Measurements from ENCODE around the gene GIT2. TPM values are rescaled to one million over a fixed set of nuclear protein-coding genes. Genes with fewer than 3 reads are reported as not detected.

GIT2 gene
- total and polyA plus RNA-seq, 12 donors, result 24.3 to 80.9 (median 56.0) TPM

DNA sequence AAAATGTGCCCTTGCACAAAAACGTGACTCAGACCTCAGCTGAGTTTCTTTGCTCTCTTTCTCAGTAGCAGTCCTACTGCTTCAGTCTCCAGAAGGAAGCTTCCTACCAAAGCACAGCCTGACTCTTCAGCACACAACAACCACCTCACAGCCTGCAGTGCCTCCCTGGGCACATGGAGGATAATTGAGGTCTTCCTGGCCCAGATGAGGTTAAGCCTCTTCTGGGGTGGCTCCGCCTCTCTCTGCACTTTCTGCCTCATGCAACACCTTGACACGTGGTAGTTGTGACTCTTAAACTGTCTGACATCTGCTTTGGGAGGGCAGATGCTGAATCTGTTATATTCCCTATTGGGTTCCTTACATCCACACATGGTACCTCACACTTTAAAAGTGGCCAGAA, 33.8 kb downstream of the GIT2 start:
- peaks cover 5 to 19% of the 10 kb centered on the region in 2 donors for H3K4me1 ChIP-seq (replicated peaks in 1 of 2)
- 31 to 71% (median 60%) methylated on average over 1 to 3 of the region's 3 CpGs for WGBS, 4 donors
- no peak overlapping the region for H3K4me3 ChIP-seq
- no peaks in the 10 kb centered on the region for H3K27me3 ChIP-seq
- DNase-seq, result peak in 1 of 7 donors; percentile 7
- no peaks in the 10 kb centered on the region for H3K9me3 ChIP-seq (replicated peaks in 1 of 3)
- no peak for TF ChIP-seq POLR2A (IDR thresholded peaks at IDR 0.05)
- TF ChIP-seq, protein P1, sequence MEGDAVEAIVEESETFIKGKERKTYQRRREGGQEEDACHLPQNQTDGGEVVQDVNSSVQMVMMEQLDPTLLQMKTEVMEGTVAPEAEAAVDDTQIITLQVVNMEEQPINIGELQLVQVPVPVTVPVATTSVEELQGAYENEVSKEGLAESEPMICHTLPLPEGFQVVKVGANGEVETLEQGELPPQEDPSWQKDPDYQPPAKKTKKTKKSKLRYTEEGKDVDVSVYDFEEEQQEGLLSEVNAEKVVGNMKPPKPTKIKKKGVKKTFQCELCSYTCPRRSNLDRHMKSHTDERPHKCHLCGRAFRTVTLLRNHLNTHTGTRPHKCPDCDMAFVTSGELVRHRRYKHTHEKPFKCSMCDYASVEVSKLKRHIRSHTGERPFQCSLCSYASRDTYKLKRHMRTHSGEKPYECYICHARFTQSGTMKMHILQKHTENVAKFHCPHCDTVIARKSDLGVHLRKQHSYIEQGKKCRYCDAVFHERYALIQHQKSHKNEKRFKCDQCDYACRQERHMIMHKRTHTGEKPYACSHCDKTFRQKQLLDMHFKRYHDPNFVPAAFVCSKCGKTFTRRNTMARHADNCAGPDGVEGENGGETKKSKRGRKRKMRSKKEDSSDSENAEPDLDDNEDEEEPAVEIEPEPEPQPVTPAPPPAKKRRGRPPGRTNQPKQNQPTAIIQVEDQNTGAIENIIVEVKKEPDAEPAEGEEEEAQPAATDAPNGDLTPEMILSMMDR (IDR thresholded peaks at IDR 0.05), result no peak
- intact Hi-C loops (cut with DNase I), result no loop called here
- H3K36me3 ChIP-seq (replicated peaks in 1 of 2), result peaks cover 0 to 80% of the 10 kb centered on the region in 2 donors
- peak overlapping the region in 3 of 5 donors; percentile 44 to 63 (median 48) for H3K27ac ChIP-seq

DNA sequence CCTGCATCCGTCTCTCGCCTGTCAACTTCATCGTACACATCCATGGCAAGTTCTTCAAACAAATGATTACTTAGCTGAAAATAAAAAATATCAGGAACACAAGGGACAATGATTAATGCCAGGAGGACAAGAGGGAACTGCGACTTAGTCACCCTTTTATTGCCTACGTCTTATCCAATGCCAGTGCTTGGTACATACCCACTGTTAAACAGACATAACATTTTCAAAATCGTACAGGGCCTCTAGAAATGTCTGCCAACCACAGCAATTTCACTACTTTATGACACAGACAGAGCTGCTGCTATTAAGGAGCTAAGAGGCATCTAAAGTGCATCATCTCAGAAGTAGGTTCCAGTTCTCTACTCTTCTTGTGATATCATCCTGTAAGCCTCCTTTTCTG, 34.6 kb downstream of the GIT2 start:
- H3K27ac ChIP-seq, result peak overlapping the region in 3 of 5 donors; percentile 21 to 63 (median 44)

DNA sequence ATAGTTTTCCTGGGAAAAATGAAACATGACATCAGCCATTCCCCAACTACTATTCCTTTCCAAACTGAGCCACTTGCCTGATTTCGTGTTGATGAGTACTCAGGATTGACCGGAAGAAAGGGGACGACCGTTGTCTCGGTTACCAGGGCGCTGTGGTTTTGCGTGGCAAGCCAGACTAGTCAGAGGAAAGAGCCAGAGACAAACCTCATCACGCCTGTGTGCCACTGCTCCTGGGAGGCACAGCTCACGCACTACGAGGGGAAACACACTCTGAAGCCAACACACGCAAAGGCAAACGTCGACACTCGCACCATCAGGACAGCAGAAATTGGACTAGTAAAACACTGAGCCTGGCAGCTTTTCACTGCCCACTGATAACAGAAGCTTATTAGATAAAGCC, 35.0 kb downstream of the GIT2 start:
- no peak overlapping the region for H3K4me3 ChIP-seq
- DNase-seq, result peak in 1 of 7 donors; percentile 81
- H3K36me3 ChIP-seq (replicated peaks in 1 of 2), result peaks cover 0 to 80% of the 10 kb centered on the region in 2 donors
- intact Hi-C loops (cut with DNase I), result no loop called here
- H3K27ac ChIP-seq, result peak overlapping the region in 2 of 5 donors; percentile 17 to 63
- no peaks in the 10 kb centered on the region for H3K9me3 ChIP-seq (replicated peaks in 1 of 3)
- H3K4me1 ChIP-seq (replicated peaks in 1 of 2), result peaks cover 5 to 19% of the 10 kb centered on the region in 2 donors
- no peaks in the 10 kb centered on the region for H3K27me3 ChIP-seq
- 88 to 90% (median 88%) methylated on average over 13 to 14 of the region's 14 CpGs for WGBS, 4 donors
- TF ChIP-seq POLR2A (IDR thresholded peaks at IDR 0.05), result no peak
- TF ChIP-seq, protein P1 (IDR thresholded peaks at IDR 0.05), result no peak

More for the DNA sequence above, 34.6 kb downstream of the GIT2 start:
- peaks cover 5 to 19% of the 10 kb centered on the region in 2 donors for H3K4me1 ChIP-seq (replicated peaks in 1 of 2)
- no peaks in the 10 kb centered on the region for H3K27me3 ChIP-seq
- 57 to 65% (median 61%) methylated on average over 6 of the region's 6 CpGs for WGBS, 4 donors
- no peaks in the 10 kb centered on the region for H3K9me3 ChIP-seq (replicated peaks in 1 of 3)
- H3K4me3 ChIP-seq, result no peak overlapping the region
- H3K36me3 ChIP-seq (replicated peaks in 1 of 2), result peaks cover 0 to 80% of the 10 kb centered on the region in 2 donors
- DNase-seq, result no peak
- no peak for TF ChIP-seq POLR2A (IDR thresholded peaks at IDR 0.05)
- TF ChIP-seq, protein P1 (IDR thresholded peaks at IDR 0.05), result no peak
- intact Hi-C loops (cut with DNase I), result no loop called here

- H3K9me3 ChIP-seq (replicated peaks in 1 of 3), result no peaks in the 10 kb centered on the region
- intact Hi-C loops (cut with DNase I), result no loop called here
- H3K36me3 ChIP-seq (replicated peaks in 1 of 2), result peaks cover 0 to 80% of the 10 kb centered on the region in 2 donors
- H3K4me1 ChIP-seq (replicated peaks in 1 of 2), result peaks cover 5 to 19% of the 10 kb centered on the region in 2 donors
- TF ChIP-seq, protein P1 (IDR thresholded peaks at IDR 0.05), result no peak
- no peak for TF ChIP-seq POLR2A (IDR thresholded peaks at IDR 0.05)
- no peaks in the 10 kb centered on the region for H3K27me3 ChIP-seq
- no peak for DNase-seq
- no peak overlapping the region for H3K4me3 ChIP-seq
- H3K27ac ChIP-seq, result no peak overlapping the region
- WGBS, 4 donors, result 91 to 97% (median 95%) methylated on average over 8 of the region's 8 CpGs
Measured at GRCh38 chr12:109959411-109960093, 36.6 kb downstream of the GIT2 start.

Data from adrenal gland (tissue), 12 donors.